ENCODE measurements around the gene COL23A1. TPM values are rescaled to one million over a fixed set of nuclear protein-coding genes. Genes with fewer than 3 reads are reported as not detected.

Gene COL23A1
- polyA plus RNA-seq, 1 donor (not counting 4 experiments of a cell fraction or from before 2014, with no cell fraction given), result not detected

- Histone ChIP-seq H3K4me3 (ENCODE audit: control insufficient read depth in 2 of 3, extremely low read depth in 1 of 3, insufficient read depth in 2 of 3, low read depth in 1 of 3, low read length in 3 of 3) (no peak overlapping the region), H3K4me2 (ENCODE audit: control insufficient read depth, extremely low read depth, insufficient read depth, low read depth, low read length) (no peak overlapping the region), H2AFZ (ENCODE audit: control insufficient read depth, low read length) (no peak overlapping the region), H4K20me1 (ENCODE audit: control insufficient read depth, extremely low read depth, insufficient read depth, low read length) (no peaks in the 10 kb centered on the region), H3K27ac (ENCODE audit: control insufficient read depth, insufficient read depth, low read length) (no peak overlapping the region), H3K27me3 (ENCODE audit: control insufficient read depth, extremely low read depth, insufficient read depth, low read length) (no peaks in the 10 kb centered on the region), H3K9me1 (ENCODE audit: control insufficient read depth, extremely low read depth, insufficient read depth, low read length) (no peaks in the 10 kb centered on the region), H3K4me1 (ENCODE audit: control insufficient read depth, extremely low read depth, insufficient read depth, low read length) (no peaks in the 10 kb centered on the region), H3K9ac (ENCODE audit: control insufficient read depth, extremely low read depth, insufficient read depth, low read length) (no peak overlapping the region), H3K79me2 (ENCODE audit: control insufficient read depth, insufficient read depth, low read length) (no peaks in the 10 kb centered on the region), H3K36me3 (ENCODE audit: control insufficient read depth in 2 of 2, extremely low read depth in 1 of 2, insufficient read depth in 2 of 2, low read length in 2 of 2) (no peaks in the 10 kb centered on the region), H3K9me3 (ENCODE audit: control insufficient read depth, low read depth, low read length) (no peaks in the 10 kb centered on the region)
- no peak for TF ChIP-seq CTCF (optimal IDR thresholded peaks at IDR 0.05 in 1 of 3, IDR thresholded peaks at IDR 0.05 in 1 of 3, conservative IDR thresholded peaks at IDR 0.05 in 1 of 3; ENCODE audit: extremely low read depth in 1 of 3, insufficient read depth in 2 of 3, low read length in 3 of 3)
- DNase-seq (ENCODE audit: low read depth, low spot score), result no peak
- dilution Hi-C loops (cut with MboI; ENCODE audit: extremely low pct_ligation_motif_present, low sequenced_read_pairs), result no loop called here
- FAIRE-seq, result no peak
Observed at GRCh38 chr5:178324481-178325310, 265.5 kb downstream of the COL23A1 start.

- no peak overlapping the region for H2AFZ ChIP-seq (ENCODE audit: control insufficient read depth, low read length)
- no peaks in the 10 kb centered on the region for H3K4me1 ChIP-seq (ENCODE audit: control insufficient read depth, extremely low read depth, insufficient read depth, low read length)
- TF ChIP-seq EZH2 (IDR thresholded peaks at IDR 0.05; ENCODE audit: low read length) (no peak), CTCF (optimal IDR thresholded peaks at IDR 0.05 in 1 of 3, IDR thresholded peaks at IDR 0.05 in 1 of 3, conservative IDR thresholded peaks at IDR 0.05 in 1 of 3; ENCODE audit: extremely low read depth in 1 of 3, insufficient read depth in 2 of 3, low read length in 3 of 3) (no peak)
- H4K20me1 ChIP-seq (ENCODE audit: control insufficient read depth, extremely low read depth, insufficient read depth, low read length), result no peaks in the 10 kb centered on the region
- no peak for FAIRE-seq
- dilution Hi-C loops (cut with MboI; ENCODE audit: extremely low pct_ligation_motif_present, low sequenced_read_pairs), result no loop called here
- H3K9me1 ChIP-seq (ENCODE audit: control insufficient read depth, extremely low read depth, insufficient read depth, low read length), result no peaks in the 10 kb centered on the region
- no peaks in the 10 kb centered on the region for H3K9me3 ChIP-seq (ENCODE audit: control insufficient read depth, low read depth, low read length)
- no peak overlapping the region for H3K27ac ChIP-seq (ENCODE audit: control insufficient read depth, insufficient read depth, low read length)
- no peak for DNase-seq (ENCODE audit: low read depth, low spot score)
- no peak overlapping the region for H3K9ac ChIP-seq (ENCODE audit: control insufficient read depth, extremely low read depth, insufficient read depth, low read length)
- no peaks in the 10 kb centered on the region for H3K27me3 ChIP-seq (ENCODE audit: control insufficient read depth, extremely low read depth, insufficient read depth, low read length)
- H3K36me3 ChIP-seq (ENCODE audit: control insufficient read depth in 2 of 2, extremely low read depth in 1 of 2, insufficient read depth in 2 of 2, low read length in 2 of 2), result no peaks in the 10 kb centered on the region
- H3K4me3 ChIP-seq (ENCODE audit: control insufficient read depth in 2 of 3, extremely low read depth in 1 of 3, insufficient read depth in 2 of 3, low read depth in 1 of 3, low read length in 3 of 3), result no peak overlapping the region
- no peaks in the 10 kb centered on the region for H3K79me2 ChIP-seq (ENCODE audit: control insufficient read depth, insufficient read depth, low read length)
- no peak overlapping the region for H3K4me2 ChIP-seq (ENCODE audit: control insufficient read depth, extremely low read depth, insufficient read depth, low read depth, low read length)
Observed at GRCh38 chr5:178323961-178324360, 266.2 kb downstream of the COL23A1 start.
